K562 (cell line): ENCODE results near the gene ASPG. TPM values are rescaled to one million over a fixed set of nuclear protein-coding genes. Genes with fewer than 3 reads are reported as not detected.
A peak's percentile ranks its signal among the peaks of the same experiment; 100 is the strongest.

ENCODE experiments used
- ATAC-seq: fragments of 200-7000 bp; cut with Tn5 transposase; 3 replicates; pipeline ENCODE4 v1.9.1; 2020; ENCODE audit warnings: moderate library complexity
- BruUV-seq: library from RNA; stranded (reverse); fragments of 400-500 nt; replicated peaks from 2 replicates; lab custom pipeline; 2021; lab: Mats Ljungman, UMichigan
- CTCF ChIA-PET: fragments of 300-600 bp; formaldehyde crosslinking; extraction: SDS; loops from one replicate; lab custom pipeline; 2021; ENCODE audit warnings: low intra/inter-chr PET ratio; lab: Yijun Ruan, JAX
- POLR2A ChIA-PET: fragments of 300-600, 350-650 bp; sonication (Branson Sonifier 250); formaldehyde crosslinking; extraction: SDS; loops from one replicate; lab custom pipeline; 2021; ENCODE audit warnings: antibody characterized with exemption, inconsistent platforms; lab: Yijun Ruan, JAX
- DNase-seq, 4 experiments: peaks; one replicate each; pipeline versions ENCODE4 v3.0.0 to v3.0.0-alpha.2; 2011 to 2018; ENCODE audit warnings: low spot score in 3 of 4, mixed read lengths in 3 of 4; ENCODE audit errors: extremely low read depth in 1 of 4
- FAIRE-seq: peaks from 2 replicates; lab custom pipeline; 2011; peaks lifted over from hg19 to GRCh38; lab: Jason Lieb, UNC
- H2AFZ ChIP-seq: 2 replicates; pipeline ENCODE4 v1.6.0; 2011; ENCODE audit warnings: low read depth, low read length, control low read depth, inconsistent platforms
- H3K27ac ChIP-seq: fragments of 200-600 bp; 3 replicates; pipeline ENCODE4 v1.8.0; 2011; ENCODE audit warnings: low read depth, mild to moderate bottlenecking, control low read depth, inconsistent platforms, low read length, moderate library complexity, mixed read lengths; ENCODE audit errors: extremely low read depth
- H3K27me3 ChIP-seq, 2 experiments: fragments of 300-600 bp in 1 of 2; 2 replicates in 1 of 2; 3 replicates in 1 of 2; pipeline versions ENCODE4 v1.6.0 to v1.8.0; 2011; ENCODE audit warnings: inconsistent platforms in 2 of 2, low read length in 2 of 2, mild to moderate bottlenecking in 1 of 2, mixed read lengths in 1 of 2, moderate library complexity in 1 of 2; ENCODE audit not compliant: control insufficient read depth in 2 of 2, insufficient read depth in 2 of 2
- H3K36me3 ChIP-seq: fragments of 300-600 bp; 3 replicates; pipeline ENCODE4 v1.8.0; 2011; ENCODE audit warnings: mild to moderate bottlenecking, low read length, inconsistent platforms; ENCODE audit not compliant: control insufficient read depth, insufficient read depth
- H3K4me1 ChIP-seq, 2 experiments: fragments of 200-600 bp in 1 of 2; replicated peaks in 1 of 2; 2 replicates in 1 of 2; 3 replicates in 1 of 2; pipeline versions ENCODE4 v1.5.1 to v1.8.0; 2011; ENCODE audit warnings: inconsistent platforms in 2 of 2, low read length in 2 of 2, mild to moderate bottlenecking in 1 of 2, mixed read lengths in 1 of 2, moderate library complexity in 1 of 2; ENCODE audit not compliant: control insufficient read depth in 2 of 2, insufficient read depth in 2 of 2
- H3K4me2 ChIP-seq: 2 replicates; pipeline ENCODE4 v1.6.1; 2011; ENCODE audit warnings: low read length, control low read depth, inconsistent platforms, mixed read lengths; ENCODE audit not compliant: insufficient read depth
- H3K4me3 ChIP-seq: fragments of 200-600 bp; sonication (generic), shearing (Covaris generic); 2 replicates; pipeline ENCODE4 v1.5.1; 2016; ENCODE audit warnings: control low read depth, inconsistent platforms
- H3K79me2 ChIP-seq: fragments of 200-600 bp; 3 replicates; pipeline ENCODE4 v1.8.0; 2011; ENCODE audit warnings: low read length, inconsistent platforms; ENCODE audit not compliant: control insufficient read depth, insufficient read depth
- H3K9ac ChIP-seq, 2 experiments: 2 replicates each; pipeline versions ENCODE4 v1.6.0 to v1.6.1; 2011; ENCODE audit warnings: low read depth in 2 of 2, low read length in 2 of 2, control low read depth in 1 of 2, inconsistent platforms in 1 of 2, mild to moderate bottlenecking in 1 of 2, mixed read lengths in 1 of 2; ENCODE audit not compliant: insufficient read depth in 1 of 2
- H3K9me1 ChIP-seq: one replicate; pipeline ENCODE4 v1.6.0; 2011; ENCODE audit warnings: inconsistent platforms, mild to moderate bottlenecking, low read length, moderate library complexity; ENCODE audit not compliant: control insufficient read depth, insufficient read depth
- H3K9me3 ChIP-seq: replicated peaks from 2 replicates; pipeline ENCODE4 v1.5.1; 2011; ENCODE audit warnings: low read depth, low read length, inconsistent platforms; ENCODE audit not compliant: control insufficient read depth, insufficient read depth
- H4K20me1 ChIP-seq: replicated peaks from 2 replicates; pipeline ENCODE4 v1.6.1; 2011; ENCODE audit warnings: low read length, inconsistent platforms, mixed read lengths; ENCODE audit not compliant: control insufficient read depth, insufficient read depth
- HNRNPK ChIP-seq: fragments of 200-400 bp; formaldehyde crosslinking; IDR thresholded peaks from one replicate; pipeline ENCODE4 v1.6.1; 2018; ENCODE audit warnings: mild to moderate bottlenecking, low read depth, low read length; ENCODE audit not compliant: poor library complexity, severe bottlenecking
- MIER1 ChIP-seq: fragments of 450-650 bp; IDR thresholded peaks from 2 replicates; pipeline ENCODE4 v1.6.1; 2016; ENCODE audit warnings: antibody characterized with exemption, mild to moderate bottlenecking, low read depth
- NFIC ChIP-seq: fragments of 450-650 bp; IDR thresholded peaks from 2 replicates; pipeline ENCODE4 v1.6.1; 2017; ENCODE audit warnings: mild to moderate bottlenecking, inconsistent platforms
- SRF ChIP-seq, 2 experiments: fragments of 250-450, 450-650 bp in 1 of 2; sonication (Bioruptor Pico) in 1 of 2; sonication (generic) in 1 of 2; formaldehyde crosslinking; IDR thresholded peaks; 2 replicates each; pipeline versions ENCODE4 v1.5.0 to v1.5.1; 2020 to 2022; ENCODE audit warnings: mild to moderate bottlenecking in 1 of 2, missing genetic modification reagents in 1 of 2
- whole genome bisulfite sequencing: fragments of 100-300 bp; shearing (Covaris generic); methylation state at CpG from one replicate; pipeline ENCODE4 v1.1.6; 2016; ENCODE audit warnings: low coverage, mixed read lengths; ENCODE audit not compliant: insufficient coverage; ENCODE audit errors: missing lambda C conversion rate; 5-methylcytosine and 5-hydroxymethylcytosine counted together
- in situ Hi-C: fragments of 300-500 bp; cut with MboI; formaldehyde crosslinking; loops from 4 replicates; pipeline ENCODE4 v1.15.0; 2018; ENCODE audit warnings: inconsistent platforms, mixed read lengths
- intact Hi-C: fragments of 100-400 bp; cut with micrococcal nuclease; formaldehyde crosslinking; loops from 2 replicates; pipeline ENCODE4 v1.14.2; 2022
- polyA plus RNA-seq, 8 experiments: library from polyadenylated mRNA; depleted of rRNA in 4 of 8; stranded (reverse) in 5 of 8; unstranded in 3 of 8; fragments of >200 nt; fragmentation: Nextera tagmentation in 2 of 8; fragmentation: Illumina TruSeq in 1 of 8; extraction: Ambion mirVana in 2 of 8; extraction: Trizol in 1 of 8; gene quantifications; 2 replicates each; pipeline versions ENCODE4 v1.2.1 to v1.2.3, GENCODE V29; 2011 to 2014; ENCODE audit warnings: inconsistent platforms in 1 of 8, missing spikeins in 1 of 8
- total RNA-seq, 7 experiments: library from RNA; depleted of rRNA in 6 of 7; stranded (reverse); fragments of >200 nt in 6 of 7; fragmentation: Illumina TruSeq in 2 of 7; extraction: Trizol in 2 of 7; gene quantifications; 2 replicates each; pipeline versions ENCODE4 v1.2.1 to v1.2.3, GENCODE V29; 2011 to 2021; ENCODE audit warnings: low replicate concordance in 1 of 7
- TF ChIP-seq, protein P1 (sequence below): fragments of 250-450 bp; sonication (Bioruptor Pico); IDR thresholded peaks from 2 replicates; pipeline ENCODE4 v1.5.0; 2022; ENCODE audit warnings: mild to moderate bottlenecking

ASPG gene
- total and polyA plus RNA-seq, 9 of the 15 experiments (the other 6 are each of a cell fraction or from before 2014, with no cell fraction given): 0.18 TPM; not detected in 8

DNA sequence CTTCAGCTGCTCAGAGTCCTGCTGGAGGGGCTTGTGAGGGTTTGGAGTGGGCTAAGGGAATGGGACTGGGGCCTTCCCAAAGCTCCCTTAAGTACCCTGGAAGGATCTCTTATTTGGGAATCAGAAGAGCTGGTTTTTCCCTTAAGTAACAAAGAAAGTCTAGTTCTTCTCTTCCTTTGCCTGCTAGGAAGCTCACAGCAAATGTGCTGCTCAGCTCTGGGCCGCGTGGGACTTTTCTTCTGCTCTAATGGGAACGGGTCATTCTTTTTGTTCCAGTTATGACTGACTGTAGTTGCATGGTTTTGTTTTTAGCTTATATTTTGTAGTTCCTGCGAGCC is 58.9 kb downstream of the ASPG start (continued):
- TF ChIP-seq MIER1: no peak
- no peak for TF ChIP-seq HNRNPK

DNA sequence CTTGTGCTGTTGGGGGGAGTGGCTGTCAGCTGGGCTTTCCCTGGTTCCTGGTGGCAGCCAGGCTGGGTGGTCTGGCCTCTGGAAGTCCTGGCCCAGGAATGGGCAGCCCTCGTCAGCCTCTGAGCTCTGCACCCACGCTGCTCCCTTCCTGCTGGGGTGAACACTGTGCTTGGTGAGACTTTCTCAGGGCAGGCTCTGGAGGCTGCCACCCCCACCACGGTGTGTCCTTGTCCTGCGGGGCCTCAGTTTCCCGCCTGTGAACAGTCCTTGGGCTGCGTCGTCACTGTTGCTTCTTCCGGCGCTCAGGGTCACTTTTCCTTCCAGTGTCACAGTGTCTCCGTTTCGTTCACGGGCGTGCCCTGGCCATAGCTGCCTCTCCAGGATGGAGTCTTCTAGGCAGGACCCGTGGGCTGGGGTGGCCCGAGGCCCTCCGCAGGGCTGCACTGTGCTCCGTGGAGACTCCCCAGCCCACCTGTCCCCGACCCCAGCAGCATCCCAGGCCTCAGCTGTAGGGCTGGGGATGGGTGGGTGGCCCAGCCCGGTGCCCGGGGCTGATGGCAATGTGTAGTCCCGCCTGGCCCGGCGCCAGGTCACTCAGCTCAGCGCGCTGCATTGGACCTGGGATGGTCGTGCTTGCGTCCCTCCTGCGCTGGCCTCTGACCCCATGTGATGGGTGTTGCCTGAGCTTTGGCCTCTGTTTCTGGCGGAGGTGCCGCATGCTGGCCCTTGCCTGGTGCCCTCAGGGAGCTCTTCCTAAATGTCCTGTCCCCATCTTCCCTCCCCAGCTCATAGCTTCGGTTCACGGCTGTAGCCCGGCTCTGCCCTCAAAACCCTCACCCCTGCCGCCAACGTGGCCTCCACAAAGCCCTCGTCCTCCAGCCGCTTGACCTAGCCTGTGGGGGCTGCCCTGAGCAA is 59.7 kb downstream of the ASPG start:
- FAIRE-seq: no peak

More for the DNA sequence above, 59.7 kb downstream of the ASPG start:
- BruUV-seq: no TSS peak
- WGBS: 4% methylated on average over 17 of the region's 37 CpGs
- no peak overlapping the region for H3K9ac ChIP-seq
- TF ChIP-seq, protein P1, sequence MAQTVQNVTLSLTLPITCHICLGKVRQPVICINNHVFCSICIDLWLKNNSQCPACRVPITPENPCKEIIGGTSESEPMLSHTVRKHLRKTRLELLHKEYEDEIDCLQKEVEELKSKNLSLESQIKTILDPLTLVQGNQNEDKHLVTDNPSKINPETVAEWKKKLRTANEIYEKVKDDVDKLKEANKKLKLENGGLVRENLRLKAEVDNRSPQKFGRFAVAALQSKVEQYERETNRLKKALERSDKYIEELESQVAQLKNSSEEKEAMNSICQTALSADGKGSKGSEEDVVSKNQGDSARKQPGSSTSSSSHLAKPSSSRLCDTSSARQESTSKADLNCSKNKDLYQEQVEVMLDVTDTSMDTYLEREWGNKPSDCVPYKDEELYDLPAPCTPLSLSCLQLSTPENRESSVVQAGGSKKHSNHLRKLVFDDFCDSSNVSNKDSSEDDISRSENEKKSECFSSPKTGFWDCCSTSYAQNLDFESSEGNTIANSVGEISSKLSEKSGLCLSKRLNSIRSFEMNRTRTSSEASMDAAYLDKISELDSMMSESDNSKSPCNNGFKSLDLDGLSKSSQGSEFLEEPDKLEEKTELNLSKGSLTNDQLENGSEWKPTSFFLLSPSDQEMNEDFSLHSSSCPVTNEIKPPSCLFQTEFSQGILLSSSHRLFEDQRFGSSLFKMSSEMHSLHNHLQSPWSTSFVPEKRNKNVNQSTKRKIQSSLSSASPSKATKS: no peak
- TF ChIP-seq NFIC (peak; percentile 41; the same call in 1 of the 2 replicates), SRF (CRISPR knock-in tag; IDR thresholded peaks at IDR 0.05) (no peak)
- TF ChIP-seq, all 486 proteins: peak for 1
- H3K9me3 ChIP-seq: no peaks in the 10 kb centered on the region
- no peaks in the 10 kb centered on the region for H3K9me1 ChIP-seq
- DNase-seq (no peak), ATAC-seq (no peak)
- no peak overlapping the region for H3K4me2 ChIP-seq
- H3K27ac ChIP-seq: no peak overlapping the region
- ChIA-PET POLR2A (interaction anchor here (0.9 kb wide), 1 partner anchor 12 kb away, joined by 5 read pairs; no protein-coding TSS in a partner anchor), CTCF (no interaction called here)
- H3K4me1 ChIP-seq: peaks cover 0 to 9% of the 10 kb centered on the region in 2 experiments; a peak in 2 of 5 replicates
- peaks cover 0 to 29% of the 10 kb centered on the region in 2 experiments; a peak in 2 of 5 replicates for H3K27me3 ChIP-seq
- H2AFZ ChIP-seq: no peak overlapping the region
- intact Hi-C loops: no loop called here
- in situ Hi-C loops: no loop called here
- H3K36me3 ChIP-seq: no peaks in the 10 kb centered on the region
- H3K79me2 ChIP-seq: no peaks in the 10 kb centered on the region
- H3K4me3 ChIP-seq: no peak overlapping the region
- no peaks in the 10 kb centered on the region for H4K20me1 ChIP-seq
